Astrocyte (in vitro differentiated cells and primary cell): ENCODE results near the gene COL11A2.

Experiments
- CTCF ChIP-seq: IDR thresholded peaks from 2 replicates; pipeline ENCODE4 v1.5.1; 2011; ENCODE audit warnings: low read depth, mild to moderate bottlenecking, inconsistent platforms, low read length, moderate library complexity; ENCODE audit not compliant: insufficient read depth
- EZH2 ChIP-seq: IDR thresholded peaks from 2 replicates; pipeline ENCODE4 v1.6.1; 2012; ENCODE audit warnings: mild to moderate bottlenecking, low read length, inconsistent platforms; ENCODE audit not compliant: insufficient read depth

GRCh38 chr6:33235221-33235634 is 43.0 kb upstream of the COL11A2 start:
- TF ChIP-seq CTCF (no peak), EZH2 (no peak)
